ENCODE measurements around the gene SDF2.

The SDF2 gene

DNA sequence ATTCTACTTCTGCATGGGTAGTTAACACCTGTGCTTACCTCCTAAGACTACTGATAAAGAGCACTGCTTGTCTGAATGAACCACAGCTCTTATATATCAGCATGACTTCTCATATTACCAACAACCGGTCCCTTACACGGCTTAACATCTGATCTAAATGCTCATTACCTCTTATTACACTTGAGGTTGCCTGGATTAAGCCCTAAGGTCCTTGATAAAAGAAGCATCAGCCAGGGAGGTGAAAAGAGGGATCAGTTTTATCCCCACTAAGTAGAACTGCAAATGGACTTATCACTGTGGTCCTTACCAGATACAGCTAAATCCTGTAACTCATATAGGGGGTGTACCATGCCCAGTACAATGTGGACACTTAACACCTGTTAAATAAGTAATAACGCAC is 39.5 kb downstream of the SDF2 start:
- Histone ChIP-seq H3K36me3 (peaks cover 81 to 98% (median 90%) of the 10 kb centered on the region in 3 donors), H3K4me1 (no peaks in the 10 kb centered on the region), H3K27me3 (no peaks in the 10 kb centered on the region), H3K27ac (no peak overlapping the region), H3K9me3 (no peaks in the 10 kb centered on the region), H3K4me3 (no peak overlapping the region)
- no peak for DNase-seq
- intact Hi-C loops (cut with DNase I; ENCODE audit: low total_unique reads), result no loop called here
- TF ChIP-seq, protein P1, sequence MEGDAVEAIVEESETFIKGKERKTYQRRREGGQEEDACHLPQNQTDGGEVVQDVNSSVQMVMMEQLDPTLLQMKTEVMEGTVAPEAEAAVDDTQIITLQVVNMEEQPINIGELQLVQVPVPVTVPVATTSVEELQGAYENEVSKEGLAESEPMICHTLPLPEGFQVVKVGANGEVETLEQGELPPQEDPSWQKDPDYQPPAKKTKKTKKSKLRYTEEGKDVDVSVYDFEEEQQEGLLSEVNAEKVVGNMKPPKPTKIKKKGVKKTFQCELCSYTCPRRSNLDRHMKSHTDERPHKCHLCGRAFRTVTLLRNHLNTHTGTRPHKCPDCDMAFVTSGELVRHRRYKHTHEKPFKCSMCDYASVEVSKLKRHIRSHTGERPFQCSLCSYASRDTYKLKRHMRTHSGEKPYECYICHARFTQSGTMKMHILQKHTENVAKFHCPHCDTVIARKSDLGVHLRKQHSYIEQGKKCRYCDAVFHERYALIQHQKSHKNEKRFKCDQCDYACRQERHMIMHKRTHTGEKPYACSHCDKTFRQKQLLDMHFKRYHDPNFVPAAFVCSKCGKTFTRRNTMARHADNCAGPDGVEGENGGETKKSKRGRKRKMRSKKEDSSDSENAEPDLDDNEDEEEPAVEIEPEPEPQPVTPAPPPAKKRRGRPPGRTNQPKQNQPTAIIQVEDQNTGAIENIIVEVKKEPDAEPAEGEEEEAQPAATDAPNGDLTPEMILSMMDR (IDR thresholded peaks at IDR 0.05), result no peak

DNA sequence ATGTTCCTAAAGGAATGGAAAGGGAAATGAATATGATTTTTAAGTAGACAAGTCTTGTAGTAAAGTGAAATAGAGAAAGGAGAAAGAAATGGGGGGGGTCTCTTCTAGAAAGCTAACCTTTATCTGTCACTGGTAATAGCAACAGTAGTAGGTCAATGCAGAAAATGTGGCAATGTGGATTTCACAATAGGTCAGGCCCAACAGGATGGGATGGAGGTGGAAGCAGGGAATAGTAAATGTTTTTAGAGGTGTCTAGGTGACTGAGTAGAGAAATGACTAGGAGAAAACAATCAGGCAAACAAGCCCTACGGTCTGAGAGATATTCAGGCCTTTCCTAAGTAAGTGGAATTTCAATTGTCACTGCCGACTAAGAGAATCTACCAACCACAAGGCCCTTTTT is 41.7 kb downstream of the SDF2 start:
- H3K27ac ChIP-seq, result no peak overlapping the region
- intact Hi-C loops (cut with DNase I; ENCODE audit: low total_unique reads), result no loop called here
- no peaks in the 10 kb centered on the region for H3K9me3 ChIP-seq
- no peak for DNase-seq
- TF ChIP-seq, protein P1 (IDR thresholded peaks at IDR 0.05), result no peak
- no peaks in the 10 kb centered on the region for H3K4me1 ChIP-seq
- H3K4me3 ChIP-seq, result no peak overlapping the region
- H3K36me3 ChIP-seq, result peaks cover 93 to 100% (median 99%) of the 10 kb centered on the region in 3 donors
- H3K27me3 ChIP-seq, result no peaks in the 10 kb centered on the region

DNA sequence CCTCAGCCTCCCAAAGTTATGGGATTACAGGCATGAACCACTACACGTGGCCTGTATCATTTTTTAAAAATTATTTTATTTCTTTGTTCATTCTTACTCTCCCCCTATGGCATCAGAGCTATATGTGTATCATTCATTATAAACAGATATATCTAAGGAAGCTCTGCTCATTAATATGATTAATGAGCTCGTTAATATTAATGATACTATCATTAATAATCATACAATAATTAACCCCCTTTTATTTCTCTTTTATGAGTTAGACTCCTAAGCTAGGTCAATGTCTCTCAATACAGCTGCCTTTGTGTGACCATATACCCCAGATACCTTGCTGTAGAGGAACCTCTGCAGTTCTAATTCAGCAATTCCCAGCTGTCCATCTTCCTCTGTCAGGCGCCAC is 43.2 kb downstream of the SDF2 start:
- TF ChIP-seq, protein P1 (IDR thresholded peaks at IDR 0.05), result no peak
- Histone ChIP-seq H3K4me3 (no peak overlapping the region), H3K4me1 (no peaks in the 10 kb centered on the region), H3K27me3 (no peaks in the 10 kb centered on the region), H3K27ac (no peak overlapping the region), H3K36me3 (peaks cover 88 to 100% (median 89%) of the 10 kb centered on the region in 3 donors), H3K9me3 (no peaks in the 10 kb centered on the region)
- DNase-seq, result no peak
- intact Hi-C loops (cut with DNase I; ENCODE audit: low total_unique reads), result no loop called here

DNA sequence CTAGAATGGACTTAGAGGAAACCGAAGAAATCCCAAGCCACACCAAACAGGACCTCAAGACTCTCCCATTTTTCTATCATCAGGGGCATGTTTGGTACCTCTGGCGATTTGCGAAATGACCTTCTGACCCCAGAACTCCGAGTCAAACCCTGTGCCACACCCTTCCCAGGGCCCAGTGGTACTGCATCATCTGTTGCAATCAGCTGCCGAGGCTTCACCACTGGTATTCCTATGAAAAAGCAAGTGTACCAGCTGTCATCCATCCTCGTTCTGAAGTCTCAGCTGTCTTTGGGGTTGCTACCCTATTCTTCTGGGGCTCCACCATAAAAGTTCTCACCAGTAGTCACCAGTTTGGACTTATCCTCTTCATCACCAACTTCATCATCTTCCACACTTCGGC is 45.4 kb downstream of the SDF2 start:
- no peak for DNase-seq
- intact Hi-C loops (cut with DNase I; ENCODE audit: low total_unique reads), result no loop called here
- Histone ChIP-seq H3K9me3 (no peaks in the 10 kb centered on the region), H3K4me3 (no peak overlapping the region), H3K4me1 (no peaks in the 10 kb centered on the region), H3K36me3 (peaks cover 67 to 90% (median 68%) of the 10 kb centered on the region in 3 donors), H3K27me3 (no peaks in the 10 kb centered on the region), H3K27ac (no peak overlapping the region)
- TF ChIP-seq, protein P1 (IDR thresholded peaks at IDR 0.05), result no peak

DNA sequence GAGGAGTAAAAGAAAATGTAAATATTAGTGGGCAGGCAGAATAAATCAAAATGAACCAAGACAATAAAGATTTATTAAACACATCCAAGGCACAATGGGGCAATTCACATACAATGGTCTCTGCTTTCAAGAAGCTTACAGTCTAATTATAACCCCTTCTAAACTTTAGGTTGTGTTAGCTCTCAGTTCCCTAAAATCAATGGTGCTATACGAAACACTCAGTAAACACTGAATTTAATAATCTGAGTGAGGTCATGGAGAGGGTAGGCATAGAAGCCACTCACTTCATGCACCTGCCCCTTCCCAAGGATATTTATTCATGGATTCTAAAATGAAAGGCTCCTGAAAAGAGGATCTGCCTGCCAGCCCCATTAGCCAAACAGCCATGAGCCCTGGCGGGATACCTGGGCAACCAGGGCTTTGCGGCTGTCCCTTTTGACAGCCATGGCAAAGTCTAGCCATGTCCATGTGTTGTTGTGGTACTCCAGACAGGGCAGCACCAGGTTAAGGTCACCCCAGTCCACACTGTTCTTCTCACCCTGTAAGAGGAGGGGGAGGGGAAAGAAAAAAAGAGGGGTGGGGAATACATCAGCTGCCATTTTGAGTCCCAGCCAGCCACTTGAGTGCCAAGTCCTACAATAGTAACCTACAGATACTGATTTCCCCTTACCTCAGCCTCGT is 46.3 kb downstream of the SDF2 start:
- H3K9me3 ChIP-seq, result no peaks in the 10 kb centered on the region
- no peak for DNase-seq
- H3K27ac ChIP-seq, result no peak overlapping the region
- TF ChIP-seq, protein P1 (IDR thresholded peaks at IDR 0.05), result no peak
- no peaks in the 10 kb centered on the region for H3K27me3 ChIP-seq
- H3K36me3 ChIP-seq, result peaks cover 58 to 90% (median 59%) of the 10 kb centered on the region in 3 donors
- intact Hi-C loops (cut with DNase I; ENCODE audit: low total_unique reads), result no loop called here
- H3K4me3 ChIP-seq, result no peak overlapping the region
- H3K4me1 ChIP-seq, result no peaks in the 10 kb centered on the region

All from tibial artery (tissue), 4 donors.